Measurements from ENCODE around the gene TRIM17.

TRIM17 gene

DNA sequence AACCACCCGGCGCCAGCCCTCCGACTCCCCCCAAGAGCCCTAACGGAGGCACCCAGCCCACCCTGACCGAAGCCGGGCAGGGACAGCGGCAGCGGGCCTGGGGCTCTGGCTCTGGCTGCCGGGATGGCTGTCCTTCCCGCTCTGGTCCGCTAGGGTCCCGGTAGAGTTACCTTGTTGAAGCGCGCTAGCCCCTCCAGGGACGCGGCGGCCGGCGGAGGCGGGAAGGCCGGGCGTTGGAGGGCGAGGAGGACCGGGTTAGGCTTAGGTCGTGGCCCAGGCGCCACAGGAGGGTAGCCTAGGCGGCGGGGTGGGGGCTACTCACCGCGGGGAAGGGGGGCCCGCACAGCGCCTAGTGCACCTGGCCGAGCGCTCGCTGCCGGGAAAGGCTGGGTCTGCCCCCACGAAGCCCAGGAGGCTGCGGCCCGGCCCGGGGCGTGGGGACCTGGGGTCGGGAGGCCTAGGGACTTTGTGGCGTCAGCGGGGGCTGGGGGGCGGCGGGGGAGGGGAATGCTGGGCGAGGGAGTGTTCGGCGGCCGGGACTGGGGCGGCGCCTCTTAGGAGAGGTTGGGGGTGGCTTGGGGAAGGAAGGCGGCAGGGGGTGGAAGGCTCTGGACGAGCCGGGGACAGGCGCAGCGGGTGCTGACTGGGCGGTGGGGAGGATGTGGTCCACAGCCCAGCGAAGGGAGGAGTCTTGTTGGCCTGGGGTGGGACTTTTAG, at the start of gene TRIM17:
TSS of gene TRIM17 (minus strand) at position 645 of the 717 bp plus-strand sequence. CDS start 1,789 bp downstream, outside the sequence.
- H3K4me1 ChIP-seq (ENCODE audit: insufficient read depth, low read length, poor library complexity, severe bottlenecking) = no peaks in the 10 kb centered on the region
- H3K4me2 ChIP-seq (ENCODE audit: low read depth, low read length, poor library complexity, severe bottlenecking) = no peak within 1 kb of the TSS
- H3K9me2 ChIP-seq (replicated peaks; ENCODE audit: low read depth, low read length) = no peaks in the 10 kb centered on the region
- H3K36me3 ChIP-seq (ENCODE audit: insufficient read depth, low read length) = no peaks in the 10 kb centered on the region
- no peaks in the 10 kb centered on the region for H3K27me3 ChIP-seq (ENCODE audit: insufficient read depth, low read length, poor library complexity, severe bottlenecking)
- H3K4me3 ChIP-seq (ENCODE audit: low read length, poor library complexity, severe bottlenecking) = no peak within 1 kb of the TSS
- H3K79me2 ChIP-seq (ENCODE audit: insufficient read depth, low read length) = no peaks in the 10 kb centered on the region
- no peak within 1 kb of the TSS for H3K9ac ChIP-seq (ENCODE audit: low read depth, low read length, poor library complexity, severe bottlenecking)
- H3K9me3 ChIP-seq (ENCODE audit: insufficient read depth, low read depth, low read length) = no peaks in the 10 kb centered on the region
- H4K20me1 ChIP-seq (ENCODE audit: insufficient read depth, low read length, poor library complexity, severe bottlenecking) = no peaks in the 10 kb centered on the region
- H3F3A ChIP-seq (ENCODE audit: low read depth) = no peaks in the 10 kb centered on the region
- TF ChIP-seq, protein P1, sequence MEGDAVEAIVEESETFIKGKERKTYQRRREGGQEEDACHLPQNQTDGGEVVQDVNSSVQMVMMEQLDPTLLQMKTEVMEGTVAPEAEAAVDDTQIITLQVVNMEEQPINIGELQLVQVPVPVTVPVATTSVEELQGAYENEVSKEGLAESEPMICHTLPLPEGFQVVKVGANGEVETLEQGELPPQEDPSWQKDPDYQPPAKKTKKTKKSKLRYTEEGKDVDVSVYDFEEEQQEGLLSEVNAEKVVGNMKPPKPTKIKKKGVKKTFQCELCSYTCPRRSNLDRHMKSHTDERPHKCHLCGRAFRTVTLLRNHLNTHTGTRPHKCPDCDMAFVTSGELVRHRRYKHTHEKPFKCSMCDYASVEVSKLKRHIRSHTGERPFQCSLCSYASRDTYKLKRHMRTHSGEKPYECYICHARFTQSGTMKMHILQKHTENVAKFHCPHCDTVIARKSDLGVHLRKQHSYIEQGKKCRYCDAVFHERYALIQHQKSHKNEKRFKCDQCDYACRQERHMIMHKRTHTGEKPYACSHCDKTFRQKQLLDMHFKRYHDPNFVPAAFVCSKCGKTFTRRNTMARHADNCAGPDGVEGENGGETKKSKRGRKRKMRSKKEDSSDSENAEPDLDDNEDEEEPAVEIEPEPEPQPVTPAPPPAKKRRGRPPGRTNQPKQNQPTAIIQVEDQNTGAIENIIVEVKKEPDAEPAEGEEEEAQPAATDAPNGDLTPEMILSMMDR (conservative IDR thresholded peaks at IDR 0.05; ENCODE audit: low read length) = no peak
- TF ChIP-seq EZH2phosphoT487 (IDR thresholded peaks at IDR 0.05; ENCODE audit: borderline replicate concordance) = no peak
- no peak within 1 kb of the TSS for H2AFZ ChIP-seq (ENCODE audit: low read length)

DNA sequence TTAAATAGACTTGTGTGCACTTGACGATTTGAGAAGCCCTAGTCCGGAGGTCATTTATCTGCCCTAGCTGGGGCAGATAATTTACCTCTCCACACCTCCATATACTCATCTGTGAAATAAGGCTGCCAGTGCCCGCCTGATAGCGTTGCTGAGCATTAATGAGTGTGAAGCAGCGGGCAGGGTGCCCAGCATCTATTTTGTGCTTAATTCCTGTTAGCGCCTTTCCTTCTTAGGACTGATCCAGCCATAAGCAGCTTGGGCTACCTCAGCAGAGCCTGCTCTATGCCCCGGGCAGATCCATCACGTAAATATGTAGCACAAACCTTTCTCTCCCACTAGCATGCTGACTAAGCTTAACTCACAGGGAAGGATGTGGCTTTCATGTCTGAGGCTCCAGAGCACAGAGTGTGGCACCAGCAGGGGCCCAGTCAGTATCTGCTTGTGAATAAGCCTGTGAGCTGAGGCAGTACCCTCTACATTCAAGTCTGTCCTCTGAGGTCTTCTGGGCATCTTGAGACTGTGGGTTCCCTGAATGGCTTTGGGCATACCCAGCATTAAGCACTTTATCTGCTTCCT, 49.0 kb upstream of the TRIM17 start:
- Histone ChIP-seq H3K9me3 (ENCODE audit: insufficient read depth, low read depth, low read length) (no peaks in the 10 kb centered on the region), H3K79me2 (ENCODE audit: insufficient read depth, low read length) (no peaks in the 10 kb centered on the region), H3K36me3 (ENCODE audit: insufficient read depth, low read length) (no peaks in the 10 kb centered on the region), H4K20me1 (ENCODE audit: insufficient read depth, low read length, poor library complexity, severe bottlenecking) (no peaks in the 10 kb centered on the region), H2AFZ (ENCODE audit: low read length) (no peak overlapping the region), H3K9me2 (replicated peaks; ENCODE audit: low read depth, low read length) (no peaks in the 10 kb centered on the region), H3K4me1 (ENCODE audit: insufficient read depth, low read length, poor library complexity, severe bottlenecking) (peaks cover 8% of the 10 kb centered on the region), H3K9ac (ENCODE audit: low read depth, low read length, poor library complexity, severe bottlenecking) (no peak overlapping the region), H3K4me2 (ENCODE audit: low read depth, low read length, poor library complexity, severe bottlenecking) (no peak overlapping the region), H3K27me3 (ENCODE audit: insufficient read depth, low read length, poor library complexity, severe bottlenecking) (no peaks in the 10 kb centered on the region), H3F3A (ENCODE audit: low read depth) (no peaks in the 10 kb centered on the region), H3K4me3 (ENCODE audit: low read length, poor library complexity, severe bottlenecking) (no peak overlapping the region)
- TF ChIP-seq, protein P1 (conservative IDR thresholded peaks at IDR 0.05; ENCODE audit: low read length) = no peak
- no peak for TF ChIP-seq EZH2phosphoT487 (IDR thresholded peaks at IDR 0.05; ENCODE audit: borderline replicate concordance)

DNA sequence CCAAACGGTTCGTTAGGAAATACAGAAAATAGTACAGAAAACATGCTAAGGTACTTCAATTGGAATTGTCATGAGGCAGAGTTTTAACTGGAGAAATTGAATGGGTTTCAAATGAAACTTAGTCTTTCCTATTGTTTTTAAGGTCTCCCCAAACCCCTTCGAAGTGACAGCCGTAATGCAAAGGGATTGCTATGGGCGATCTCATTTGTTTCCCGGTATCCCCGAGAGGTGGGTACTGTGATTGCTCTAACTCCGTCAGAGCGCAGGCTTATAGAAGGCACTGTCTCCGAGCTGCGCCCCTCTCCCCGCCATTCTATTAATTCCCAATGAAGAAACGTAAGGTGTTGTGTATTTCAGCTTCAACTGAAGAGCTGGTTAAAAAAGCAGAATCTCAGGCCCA, 48.5 kb upstream of the TRIM17 start:
- H2AFZ ChIP-seq (ENCODE audit: low read length) = no peak overlapping the region
- no peaks in the 10 kb centered on the region for H4K20me1 ChIP-seq (ENCODE audit: insufficient read depth, low read length, poor library complexity, severe bottlenecking)
- H3K9ac ChIP-seq (ENCODE audit: low read depth, low read length, poor library complexity, severe bottlenecking) = no peak overlapping the region
- H3K4me2 ChIP-seq (ENCODE audit: low read depth, low read length, poor library complexity, severe bottlenecking) = no peak overlapping the region
- H3K9me3 ChIP-seq (ENCODE audit: insufficient read depth, low read depth, low read length) = no peaks in the 10 kb centered on the region
- no peaks in the 10 kb centered on the region for H3K79me2 ChIP-seq (ENCODE audit: insufficient read depth, low read length)
- peaks cover 8% of the 10 kb centered on the region for H3K4me1 ChIP-seq (ENCODE audit: insufficient read depth, low read length, poor library complexity, severe bottlenecking)
- no peaks in the 10 kb centered on the region for H3K36me3 ChIP-seq (ENCODE audit: insufficient read depth, low read length)
- no peaks in the 10 kb centered on the region for H3F3A ChIP-seq (ENCODE audit: low read depth)
- H3K9me2 ChIP-seq (replicated peaks; ENCODE audit: low read depth, low read length) = no peaks in the 10 kb centered on the region
- H3K27me3 ChIP-seq (ENCODE audit: insufficient read depth, low read length, poor library complexity, severe bottlenecking) = no peaks in the 10 kb centered on the region
- TF ChIP-seq EZH2phosphoT487 (IDR thresholded peaks at IDR 0.05; ENCODE audit: borderline replicate concordance) = no peak
- TF ChIP-seq, protein P1 (conservative IDR thresholded peaks at IDR 0.05; ENCODE audit: low read length) = no peak
- H3K4me3 ChIP-seq (ENCODE audit: low read length, poor library complexity, severe bottlenecking) = no peak overlapping the region

All from Loucy (cell line).